ENCODE results near the gene PSMB7.

The PSMB7 gene

GRCh38 chr9:124342776-124343485 lies 72.3 kb downstream of the PSMB7 start:
- Histone ChIP-seq H3K79me2 (ENCODE audit: low read length) (no peaks in the 10 kb centered on the region), H3K4me3 (ENCODE audit: low read length) (no peak overlapping the region), H3K4me2 (ENCODE audit: low read length) (no peak overlapping the region), H4K20me1 (ENCODE audit: insufficient read depth, low read length) (0 out of 2 replicates have a peak, but pooled peaks cover 7% of the 10 kb centered on the region), H3K9me3 (ENCODE audit: insufficient read depth, low read length) (no peaks in the 10 kb centered on the region), H3K4me1 (ENCODE audit: low read length) (no peaks in the 10 kb centered on the region), H3K36me3 (replicated peaks; ENCODE audit: low read depth, low read length) (peaks cover 79% of the 10 kb centered on the region), H3K27ac (ENCODE audit: low read length) (no peak overlapping the region), H3K27me3 (ENCODE audit: low read depth, low read length) (no peaks in the 10 kb centered on the region), H2AFZ (ENCODE audit: low read depth, low read length) (no peak overlapping the region), H3K9ac (ENCODE audit: low read length) (no peak overlapping the region)
- TF ChIP-seq CTCF (IDR thresholded peaks at IDR 0.05; ENCODE audit: low read depth, low read length) (no peak), EZH2phosphoT487 (IDR thresholded peaks at IDR 0.05; ENCODE audit: low read depth) (no peak)

GRCh38 chr9:124342402-124342775 lies 72.9 kb downstream of the PSMB7 start:
- H4K20me1 ChIP-seq (ENCODE audit: insufficient read depth, low read length) = 0 out of 2 replicates have a peak, but pooled peaks cover 8% of the 10 kb centered on the region
- no peak overlapping the region for H2AFZ ChIP-seq (ENCODE audit: low read depth, low read length)
- H3K4me2 ChIP-seq (ENCODE audit: low read length) = no peak overlapping the region
- H3K4me3 ChIP-seq (ENCODE audit: low read length) = no peak overlapping the region
- H3K36me3 ChIP-seq (replicated peaks; ENCODE audit: low read depth, low read length) = peaks cover 79% of the 10 kb centered on the region
- TF ChIP-seq EZH2phosphoT487 (IDR thresholded peaks at IDR 0.05; ENCODE audit: low read depth) = no peak
- TF ChIP-seq CTCF (IDR thresholded peaks at IDR 0.05; ENCODE audit: low read depth, low read length) = no peak
- no peaks in the 10 kb centered on the region for H3K79me2 ChIP-seq (ENCODE audit: low read length)
- H3K9ac ChIP-seq (ENCODE audit: low read length) = no peak overlapping the region
- H3K4me1 ChIP-seq (ENCODE audit: low read length) = no peaks in the 10 kb centered on the region
- H3K27me3 ChIP-seq (ENCODE audit: low read depth, low read length) = no peaks in the 10 kb centered on the region
- H3K9me3 ChIP-seq (ENCODE audit: insufficient read depth, low read length) = no peaks in the 10 kb centered on the region
- no peak overlapping the region for H3K27ac ChIP-seq (ENCODE audit: low read length)

- H3K79me2 ChIP-seq (ENCODE audit: low read length) = no peaks in the 10 kb centered on the region
- H2AFZ ChIP-seq (ENCODE audit: low read depth, low read length) = no peak overlapping the region
- no peaks in the 10 kb centered on the region for H3K9me3 ChIP-seq (ENCODE audit: insufficient read depth, low read length)
- 0 out of 2 replicates have a peak, but pooled peaks cover 4% of the 10 kb centered on the region for H4K20me1 ChIP-seq (ENCODE audit: insufficient read depth, low read length)
- H3K36me3 ChIP-seq (replicated peaks; ENCODE audit: low read depth, low read length) = peaks cover 77% of the 10 kb centered on the region
- H3K4me3 ChIP-seq (ENCODE audit: low read length) = no peak overlapping the region
- no peak overlapping the region for H3K4me2 ChIP-seq (ENCODE audit: low read length)
- no peaks in the 10 kb centered on the region for H3K4me1 ChIP-seq (ENCODE audit: low read length)
- H3K9ac ChIP-seq (ENCODE audit: low read length) = no peak overlapping the region
- no peak for TF ChIP-seq CTCF (IDR thresholded peaks at IDR 0.05; ENCODE audit: low read depth, low read length)
- TF ChIP-seq EZH2phosphoT487 (IDR thresholded peaks at IDR 0.05; ENCODE audit: low read depth) = no peak
- H3K27me3 ChIP-seq (ENCODE audit: low read depth, low read length) = no peaks in the 10 kb centered on the region
- H3K27ac ChIP-seq (ENCODE audit: low read length) = no peak overlapping the region
Measured at GRCh38 chr9:124341455-124342170, 73.6 kb downstream of the PSMB7 start.
